H7 (cell line): ENCODE data around the gene UBALD2. TPM values are rescaled to one million over a fixed set of nuclear protein-coding genes. Genes with fewer than 3 reads are reported as not detected.
A peak's percentile ranks its signal among the peaks of the same experiment; 100 is the strongest.
"Not testable (repeated sequence)": the region's sequence is repeated elsewhere in the genome, so short reads cannot be mapped to it uniquely, and the experiment has no call there.

Experiments used
- DNase-seq: peaks from one replicate; pipeline ENCODE4 v3.0.0; 2012
- H3K27me3 ChIP-seq: 2 replicates; pipeline ENCODE4 v1.6.0; 2011; ENCODE audit warnings: mild to moderate bottlenecking, low read length; ENCODE audit not compliant: control insufficient read depth, insufficient read depth
- H3K36me3 ChIP-seq: replicated peaks from 2 replicates; pipeline ENCODE4 v1.5.1; 2011; ENCODE audit warnings: low read length; ENCODE audit not compliant: control insufficient read depth, insufficient read depth
- H3K4me3 ChIP-seq: 2 replicates; pipeline ENCODE4 v1.5.1; 2011; ENCODE audit warnings: low read depth, mild to moderate bottlenecking, control low read depth, low read length, moderate library complexity; ENCODE audit not compliant: insufficient read depth
- total RNA-seq: library from RNA; depleted of rRNA; stranded (reverse); fragments of >200 nt; shearing (Covaris generic); gene quantifications from 2 replicates; pipeline ENCODE4 v1.2.3, GENCODE V29; 2014; rRNA removed

The UBALD2 gene
- 21.3 and 24.8 TPM in 2 replicates for total RNA-seq

DNA sequence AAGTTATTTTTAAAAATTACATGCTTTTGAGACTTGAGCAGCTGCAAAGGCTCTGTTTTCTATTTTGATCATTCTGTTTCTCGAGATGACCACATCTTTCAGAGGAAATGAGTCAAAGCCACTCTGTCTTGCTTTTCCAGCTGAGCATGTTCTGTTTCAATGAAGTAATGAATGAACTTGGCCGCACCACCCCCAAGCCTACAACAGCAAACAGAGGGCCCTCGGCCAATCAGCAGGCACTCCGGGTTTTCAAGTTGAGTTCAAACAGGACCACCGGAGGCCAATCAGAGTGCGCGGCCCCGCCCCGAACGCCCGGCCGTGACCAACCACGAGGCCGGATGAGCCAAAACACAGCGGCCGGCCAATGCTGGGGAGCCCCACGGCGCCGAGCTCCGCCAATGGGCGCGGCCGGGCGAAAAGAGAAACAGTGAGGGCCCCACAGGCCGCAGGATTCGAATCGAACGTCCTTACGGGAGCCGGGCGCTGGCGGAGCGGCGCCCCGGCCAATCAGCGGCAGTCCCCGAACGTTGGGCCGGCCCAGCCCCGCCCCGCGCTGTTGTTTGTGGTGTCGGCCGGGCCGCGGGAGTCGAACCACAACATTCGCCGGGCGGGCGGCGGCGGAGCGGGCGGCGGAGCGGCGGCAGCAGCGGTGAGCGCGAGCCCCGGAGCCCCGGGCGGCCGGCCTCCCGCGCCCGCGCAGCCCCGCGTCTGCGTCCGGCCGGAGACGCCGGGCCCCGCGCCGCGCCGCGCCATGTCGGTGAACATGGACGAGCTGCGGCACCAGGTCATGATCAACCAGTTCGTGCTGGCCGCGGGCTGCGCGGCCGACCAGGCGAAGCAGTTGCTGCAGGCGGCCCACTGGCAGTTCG is at the start of gene UBALD2:
Gene UBALD2 (plus strand): TSS at position 594 of the 869 bp plus-strand sequence. CDS start 158 bp downstream, at position 752.
- no peaks in the 10 kb centered on the region; the same call in none of the 2 replicates for H3K36me3 ChIP-seq
- DNase-seq, result peak; percentile 100
- H3K4me3 ChIP-seq, result peak within 1 kb of the TSS; percentile 80
- no peaks in the 10 kb centered on the region for H3K27me3 ChIP-seq

DNA sequence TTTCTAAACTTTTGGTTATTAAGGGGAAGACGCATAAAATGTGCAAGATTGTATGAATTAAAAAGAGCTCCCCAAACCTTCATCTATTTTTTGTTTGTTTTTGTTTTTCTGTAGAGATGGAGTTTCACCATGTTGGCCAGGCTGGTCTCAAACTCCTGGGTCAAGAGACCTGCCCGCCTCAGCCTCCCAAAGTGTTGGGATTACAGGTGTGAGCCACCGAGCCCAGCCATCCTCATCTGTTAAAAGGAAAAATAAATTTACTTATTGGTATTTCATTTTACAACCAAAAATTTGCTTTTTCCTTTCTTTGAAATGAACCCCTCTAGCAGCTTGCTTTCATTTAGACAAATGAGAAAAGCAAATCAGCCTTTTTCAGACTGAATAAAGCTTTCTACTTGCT is 48.1 kb upstream of the UBALD2 start:
- DNase-seq, result no peak
- no peaks in the 10 kb centered on the region for H3K27me3 ChIP-seq
- H3K4me3 ChIP-seq, result no peak overlapping the region
- no peaks in the 10 kb centered on the region for H3K36me3 ChIP-seq

DNA sequence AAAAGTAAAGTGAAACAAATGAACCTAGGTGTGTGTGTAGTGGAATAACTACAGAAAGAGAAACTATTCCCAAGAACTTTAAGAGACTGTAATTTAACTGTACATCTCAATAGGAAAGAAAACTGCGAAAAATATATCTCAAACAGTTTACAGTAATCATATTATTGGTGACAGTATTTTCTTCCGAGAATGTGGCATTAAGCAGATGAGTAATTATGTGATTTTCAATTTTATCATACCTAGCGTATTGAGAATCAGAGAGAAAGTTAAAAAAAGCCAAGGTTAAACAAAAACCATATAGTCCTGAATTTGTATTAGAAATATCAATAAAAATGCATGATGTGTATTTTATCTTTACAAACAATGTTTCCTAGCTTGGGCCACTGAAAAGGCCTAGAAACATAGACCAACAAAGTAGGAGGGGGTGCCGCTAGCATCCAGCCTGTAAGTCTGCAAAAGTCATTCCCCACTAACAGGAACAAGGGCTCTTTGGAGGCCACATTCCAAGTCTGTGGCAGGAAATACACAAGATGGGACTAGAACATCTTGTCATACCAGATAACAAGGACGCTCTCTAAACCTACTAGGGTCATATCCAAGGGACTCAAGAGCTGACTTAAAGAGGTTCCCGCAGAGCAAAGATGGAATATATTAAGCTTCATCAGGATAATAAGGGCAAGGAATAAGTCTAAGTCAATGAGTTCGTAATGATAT is 45.3 kb upstream of the UBALD2 start:
- H3K36me3 ChIP-seq, result no peaks in the 10 kb centered on the region
- H3K27me3 ChIP-seq, result no peaks in the 10 kb centered on the region
- no peak for DNase-seq
- no peak overlapping the region for H3K4me3 ChIP-seq

DNA sequence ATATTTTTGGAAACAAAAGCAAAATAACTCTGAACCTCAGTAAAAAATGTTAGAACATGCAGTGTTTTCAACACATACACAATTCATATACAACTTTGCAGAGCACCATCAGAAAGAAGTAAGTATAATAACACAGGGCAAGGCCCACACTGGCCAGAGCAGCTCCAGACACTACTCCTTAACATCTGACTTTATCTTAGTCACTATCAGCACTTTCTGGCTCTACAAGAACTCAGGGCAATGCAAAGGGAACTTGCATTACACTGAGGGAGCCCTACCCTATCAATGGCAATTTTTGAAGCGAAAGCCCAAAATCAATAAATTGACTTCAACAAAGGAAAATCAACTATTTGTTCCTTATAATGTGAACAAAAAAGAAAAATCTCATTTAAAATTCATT is 41.3 kb upstream of the UBALD2 start:
- H3K36me3 ChIP-seq, result no peaks in the 10 kb centered on the region
- H3K27me3 ChIP-seq, result no peaks in the 10 kb centered on the region
- H3K4me3 ChIP-seq, result no peak overlapping the region
- no peak for DNase-seq

DNA sequence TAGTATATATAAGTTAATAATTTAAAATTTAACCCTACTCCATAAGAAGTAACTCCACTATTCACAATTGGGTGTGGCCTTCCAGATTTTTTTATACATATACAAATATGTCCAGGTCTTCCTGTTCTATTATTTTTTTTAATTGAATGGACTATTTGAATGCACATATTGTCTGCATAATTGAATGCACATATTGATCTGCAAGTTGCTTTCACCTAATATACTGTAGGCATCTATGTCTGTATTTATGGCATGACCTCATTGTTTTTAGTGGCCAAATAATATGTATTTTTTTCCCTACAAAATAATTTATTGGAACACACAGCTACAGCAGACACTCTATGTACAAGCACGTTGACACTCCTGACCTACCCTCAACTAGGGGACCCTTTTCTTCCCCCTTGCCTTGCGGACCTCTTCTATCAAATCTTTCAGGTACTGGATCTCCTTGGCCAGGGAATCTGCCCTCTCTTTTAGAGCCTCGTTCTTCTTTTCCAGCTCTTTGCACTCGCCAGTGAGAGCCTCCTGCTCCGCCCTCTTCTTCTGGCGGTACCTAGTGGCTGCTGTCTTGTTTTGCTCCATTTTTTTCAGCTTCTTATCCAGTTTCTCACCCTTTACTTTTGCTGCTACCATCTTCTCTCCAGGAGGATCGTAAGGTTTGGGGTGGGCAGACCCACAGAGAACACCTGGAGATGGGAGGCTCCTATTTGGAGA is 39.6 kb upstream of the UBALD2 start:
- not testable (repeated sequence) for H3K36me3 ChIP-seq, H3K27me3 ChIP-seq, H3K4me3 ChIP-seq, DNase-seq

DNA sequence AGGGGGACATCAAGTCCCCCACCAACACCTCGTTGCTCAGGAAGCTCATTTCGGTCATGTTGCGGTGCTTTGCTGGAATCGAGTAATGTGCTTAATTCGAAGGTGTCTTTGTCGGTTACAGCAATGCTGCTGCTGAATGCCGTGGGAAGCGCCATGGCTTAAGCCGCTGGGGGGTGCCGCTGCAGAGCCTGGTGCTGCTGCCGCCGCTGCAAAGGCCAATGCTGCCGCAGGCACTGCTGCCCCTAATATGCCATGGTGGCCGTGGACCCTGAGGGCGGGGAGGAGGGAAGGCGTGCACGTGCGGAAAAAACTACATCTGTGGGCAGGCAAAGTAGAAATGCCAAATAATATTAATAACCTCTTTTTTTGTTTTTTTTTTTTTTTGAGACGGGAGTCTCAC is 38.4 kb upstream of the UBALD2 start:
- not testable (repeated sequence) for DNase-seq, H3K4me3 ChIP-seq, H3K27me3 ChIP-seq, H3K36me3 ChIP-seq

DNA sequence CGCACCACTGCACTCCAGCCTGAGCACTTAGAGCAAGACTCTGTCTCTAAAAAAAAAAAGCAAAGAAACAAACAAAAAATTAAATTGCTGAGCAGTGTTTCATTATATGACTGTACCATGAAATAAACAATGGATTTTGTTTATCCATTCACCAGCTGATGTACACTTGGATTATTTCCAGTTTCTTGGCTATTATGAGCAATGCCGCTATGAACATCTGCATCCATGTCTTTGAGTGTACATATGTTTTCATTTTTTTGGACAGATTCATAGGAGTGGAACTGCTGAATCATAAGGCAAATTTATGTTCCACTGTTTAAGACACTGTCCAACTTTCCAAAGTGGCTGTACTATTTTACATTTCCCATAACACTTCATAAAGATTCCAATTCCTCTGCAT is 32.8 kb upstream of the UBALD2 start:
- DNase-seq, result no peak
- Histone ChIP-seq H3K27me3 (no peaks in the 10 kb centered on the region; the same call in 1 of the 2 replicates), H3K4me3 (no peak overlapping the region), H3K36me3 (no peaks in the 10 kb centered on the region)

DNA sequence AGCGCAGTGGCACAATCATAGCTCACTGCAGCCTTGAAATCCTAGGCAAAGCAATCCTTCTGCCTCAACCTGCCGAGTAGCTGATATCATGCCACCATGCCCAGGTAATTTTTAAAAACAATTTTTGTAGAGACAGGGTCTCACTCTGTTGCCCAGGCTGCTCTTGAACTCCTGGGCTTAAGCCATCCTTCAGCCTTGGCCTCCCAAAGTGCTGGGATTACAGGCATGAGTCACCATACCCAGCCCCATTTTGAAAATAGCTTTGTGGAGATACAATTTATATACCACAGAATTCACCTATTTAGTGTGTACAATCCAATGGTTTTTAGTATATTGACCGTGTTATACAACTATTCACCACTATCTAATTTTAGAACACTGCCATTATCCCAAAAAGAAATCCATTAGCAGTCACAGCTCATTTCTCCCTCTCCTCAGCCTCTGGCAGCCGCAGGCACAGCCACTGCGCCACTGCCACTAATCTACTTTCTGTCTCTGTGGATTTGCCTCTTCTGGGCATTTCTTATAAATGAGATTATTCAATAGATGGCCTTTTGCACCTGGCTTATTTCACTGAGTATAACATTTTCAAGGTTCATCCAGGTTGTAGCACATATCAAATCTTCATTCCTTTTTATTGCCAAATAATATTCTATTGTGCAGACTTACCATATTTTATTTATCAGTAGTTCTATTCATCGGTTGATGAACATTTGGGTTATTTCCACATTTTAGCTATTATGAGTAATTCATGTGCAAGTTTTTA is 31.4 kb upstream of the UBALD2 start:
- no peaks in the 10 kb centered on the region for H3K36me3 ChIP-seq
- H3K27me3 ChIP-seq, result peaks cover 10% of the 10 kb centered on the region
- H3K4me3 ChIP-seq, result no peak overlapping the region
- DNase-seq, result no peak

DNA sequence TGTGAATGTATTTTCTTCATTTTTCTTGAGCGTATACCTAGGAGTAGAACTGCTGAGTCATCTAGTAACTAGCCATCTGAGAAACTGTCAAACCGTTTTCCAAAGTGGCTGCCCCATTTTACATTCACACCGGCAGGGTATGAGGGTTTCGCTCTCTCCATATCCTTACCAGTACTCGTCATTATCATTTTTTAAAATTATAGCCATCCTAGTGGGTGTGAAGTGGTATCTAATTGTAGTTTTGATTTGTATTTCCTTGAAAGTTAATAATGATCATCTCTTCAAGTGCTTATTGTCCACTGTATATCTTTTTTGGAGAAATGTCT is 30.8 kb upstream of the UBALD2 start:
- DNase-seq, result no peak

DNA sequence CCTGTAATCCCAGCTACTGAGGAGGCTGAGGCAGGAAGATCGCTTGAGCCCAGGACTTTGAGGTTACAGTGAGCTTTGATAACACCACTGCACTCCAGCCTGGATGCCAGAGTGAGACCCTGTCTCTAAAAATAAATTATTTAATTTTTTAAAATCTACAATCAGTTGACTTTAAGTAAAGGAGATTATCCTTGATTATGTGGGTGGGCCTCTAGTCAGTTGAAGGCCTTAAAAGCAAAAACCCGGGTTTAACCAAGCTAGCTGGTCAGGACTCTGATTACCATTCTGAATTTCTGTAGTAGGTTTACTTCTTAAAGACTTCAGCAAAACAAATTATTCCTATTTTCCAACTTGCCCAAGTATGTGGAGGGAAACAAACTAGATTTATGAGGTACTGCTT is 29.3 kb upstream of the UBALD2 start:
- Histone ChIP-seq H3K36me3 (no peaks in the 10 kb centered on the region), H3K27me3 (peaks cover 26% of the 10 kb centered on the region), H3K4me3 (no peak overlapping the region)
- no peak for DNase-seq

More for the DNA sequence above, 30.8 kb upstream of the UBALD2 start:
- H3K27me3 ChIP-seq, result peaks cover 16% of the 10 kb centered on the region
- no peaks in the 10 kb centered on the region for H3K36me3 ChIP-seq
- no peak overlapping the region for H3K4me3 ChIP-seq

DNA sequence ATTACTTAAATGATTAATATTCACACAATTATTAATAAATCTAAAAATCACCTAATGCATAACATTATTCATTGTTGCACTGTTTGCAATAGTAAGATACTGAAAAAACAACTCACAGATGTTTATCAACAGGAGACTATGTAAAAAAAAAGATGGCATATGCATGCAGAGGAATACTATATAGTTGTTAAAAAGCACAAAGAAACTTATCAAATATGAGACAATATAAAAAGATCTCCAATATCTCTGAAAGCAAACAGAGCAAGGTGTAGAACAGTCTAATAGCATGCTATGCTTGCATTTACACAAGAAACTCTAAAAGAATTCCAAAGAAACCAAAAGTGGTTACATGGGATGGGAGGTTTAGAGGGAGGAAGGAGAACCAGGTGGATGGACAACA is 28.5 kb upstream of the UBALD2 start:
- H3K4me3 ChIP-seq, result no peak overlapping the region
- H3K36me3 ChIP-seq, result no peaks in the 10 kb centered on the region
- H3K27me3 ChIP-seq, result peaks cover 31% of the 10 kb centered on the region
- DNase-seq, result no peak

DNA sequence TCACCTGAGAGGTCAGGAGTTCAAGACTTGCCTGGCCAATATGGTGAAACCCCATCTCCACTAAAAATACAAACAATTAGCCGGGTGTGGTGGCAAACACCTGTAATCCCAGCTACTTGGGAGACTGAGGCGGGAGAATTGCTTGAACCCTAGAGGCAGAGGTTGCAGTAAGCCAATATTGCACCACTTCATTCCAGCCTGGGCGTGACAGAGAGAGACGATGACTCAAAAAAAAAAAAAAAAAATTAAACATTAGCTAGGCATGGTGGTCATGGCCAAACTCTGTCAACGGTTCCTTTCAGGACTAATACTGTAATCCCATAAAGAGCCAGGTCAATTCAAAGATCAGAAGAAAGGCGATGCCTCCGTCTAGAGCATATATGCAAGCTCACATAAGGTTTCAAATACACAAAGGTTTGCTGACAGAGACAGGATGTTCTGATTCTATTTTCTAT is 27.3 kb upstream of the UBALD2 start:
- Histone ChIP-seq H3K36me3 (no peaks in the 10 kb centered on the region), H3K4me3 (no peak overlapping the region), H3K27me3 (peaks cover 42% of the 10 kb centered on the region)

DNA sequence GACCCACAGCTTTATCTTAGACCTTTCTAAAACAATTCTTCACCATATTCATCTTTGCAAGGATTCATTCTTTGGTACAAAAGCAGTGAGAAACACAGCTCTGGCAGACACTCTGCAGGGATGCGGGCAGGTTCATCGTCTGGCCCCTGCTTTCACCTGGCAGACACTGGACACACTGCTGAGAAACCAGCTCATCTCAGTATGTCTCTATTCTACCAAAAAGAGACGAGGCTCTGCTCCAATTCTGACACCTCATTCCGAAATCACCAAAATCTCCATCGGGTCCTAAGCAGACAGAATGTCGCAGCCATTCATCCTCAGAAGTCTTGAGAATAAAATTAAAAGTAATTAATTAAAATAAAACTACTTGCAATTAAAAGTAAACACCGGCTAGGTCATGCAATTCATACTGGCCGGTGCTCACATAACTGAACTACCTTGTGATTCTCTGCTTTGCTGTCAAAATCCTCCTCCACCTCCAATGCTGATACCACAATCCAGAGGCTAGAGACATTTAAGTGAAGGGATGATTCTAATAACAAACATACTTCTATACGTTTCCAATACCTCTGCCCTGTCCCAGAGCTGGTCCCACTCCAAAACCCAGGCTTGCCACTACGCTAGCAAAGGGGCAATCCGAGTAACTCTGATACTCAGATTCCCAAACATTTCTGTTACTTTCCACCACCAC is 26.2 kb upstream of the UBALD2 start:
- DNase-seq, result no peak
- no peak overlapping the region for H3K4me3 ChIP-seq

More for the DNA sequence above, 27.3 kb upstream of the UBALD2 start:
- no peak for DNase-seq

More for the DNA sequence above, 26.2 kb upstream of the UBALD2 start:
- H3K27me3 ChIP-seq, result peaks cover 42% of the 10 kb centered on the region
- H3K36me3 ChIP-seq, result no peaks in the 10 kb centered on the region
